Keratinocyte (primary cell): Measurements from ENCODE around the gene WNT6.

Experiments used
- EZH2 ChIP-seq: IDR thresholded peaks from one replicate; pipeline ENCODE4 v1.6.1; 2012; ENCODE audit warnings: inconsistent platforms, mild to moderate bottlenecking, low read length, moderate library complexity
- TF ChIP-seq, protein P1 (sequence below), 3 experiments: IDR thresholded peaks in 1 of 3; conservative IDR thresholded peaks in 1 of 3; optimal IDR thresholded peaks in 1 of 3; 2 replicates in 2 of 3; 3 replicates in 1 of 3; pipeline versions ENCODE3 to v1.5.1; 2011; ENCODE audit warnings: low read length in 3 of 3, mild to moderate bottlenecking in 3 of 3, moderate library complexity in 2 of 3, control low read depth in 1 of 3, inconsistent platforms in 1 of 3; ENCODE audit not compliant: insufficient read depth in 2 of 3; ENCODE audit errors: extremely low read depth in 1 of 3

DNA sequence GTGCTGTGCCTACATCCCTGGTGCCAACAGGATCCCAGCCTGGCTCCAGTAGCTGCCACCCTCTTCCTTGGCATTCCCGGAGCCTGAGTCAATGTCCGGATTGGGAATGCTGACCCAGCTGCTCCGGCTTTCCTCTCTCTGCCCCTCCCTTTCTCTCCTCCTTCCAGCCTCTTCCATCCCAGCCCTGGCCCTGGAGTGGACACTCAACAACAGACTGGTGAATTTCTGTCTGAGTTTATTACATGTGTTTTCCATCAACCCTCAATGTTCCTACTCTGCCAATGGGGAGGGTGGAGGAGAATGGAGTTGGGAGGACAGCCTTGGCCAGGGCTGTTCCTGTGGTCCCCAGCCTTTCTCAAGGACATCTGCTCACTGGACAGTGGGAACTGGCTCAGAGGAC lies 27.1 kb upstream of the WNT6 start:
- TF ChIP-seq, protein P1, sequence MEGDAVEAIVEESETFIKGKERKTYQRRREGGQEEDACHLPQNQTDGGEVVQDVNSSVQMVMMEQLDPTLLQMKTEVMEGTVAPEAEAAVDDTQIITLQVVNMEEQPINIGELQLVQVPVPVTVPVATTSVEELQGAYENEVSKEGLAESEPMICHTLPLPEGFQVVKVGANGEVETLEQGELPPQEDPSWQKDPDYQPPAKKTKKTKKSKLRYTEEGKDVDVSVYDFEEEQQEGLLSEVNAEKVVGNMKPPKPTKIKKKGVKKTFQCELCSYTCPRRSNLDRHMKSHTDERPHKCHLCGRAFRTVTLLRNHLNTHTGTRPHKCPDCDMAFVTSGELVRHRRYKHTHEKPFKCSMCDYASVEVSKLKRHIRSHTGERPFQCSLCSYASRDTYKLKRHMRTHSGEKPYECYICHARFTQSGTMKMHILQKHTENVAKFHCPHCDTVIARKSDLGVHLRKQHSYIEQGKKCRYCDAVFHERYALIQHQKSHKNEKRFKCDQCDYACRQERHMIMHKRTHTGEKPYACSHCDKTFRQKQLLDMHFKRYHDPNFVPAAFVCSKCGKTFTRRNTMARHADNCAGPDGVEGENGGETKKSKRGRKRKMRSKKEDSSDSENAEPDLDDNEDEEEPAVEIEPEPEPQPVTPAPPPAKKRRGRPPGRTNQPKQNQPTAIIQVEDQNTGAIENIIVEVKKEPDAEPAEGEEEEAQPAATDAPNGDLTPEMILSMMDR (optimal IDR thresholded peaks at IDR 0.05 in 1 of 3, IDR thresholded peaks at IDR 0.05 in 1 of 3, conservative IDR thresholded peaks at IDR 0.05 in 1 of 3; ENCODE audit: extremely low read depth in 1 of 3, insufficient read depth in 2 of 3, low read length in 3 of 3) = no peak
- no peak for TF ChIP-seq EZH2
